Aorta (tissue), 5 donors: ENCODE measurements around the gene LAD1. TPM values are rescaled to one million over a fixed set of nuclear protein-coding genes. Genes with fewer than 3 reads are reported as not detected.

Experiments
- ATAC-seq: fragments of 200-7000 bp; cut with Tn5 transposase; one replicate; pipeline ENCODE4 v1.9.1; 2022; ENCODE audit warnings: moderate library complexity; ENCODE audit not compliant: low FRiP score
- DNase-seq, 2 donors: peaks; one replicate each; pipeline ENCODE4 v3.0.0-alpha.2; 2020
- H3K27ac ChIP-seq, 2 donors: one replicate each; pipeline ENCODE4 v1.5.1; 2013; ENCODE audit warnings: low read length in 2 of 2, mild to moderate bottlenecking in 2 of 2, moderate library complexity in 2 of 2, control low read depth in 1 of 2, inconsistent platforms in 1 of 2, low read depth in 1 of 2
- H3K27me3 ChIP-seq, 2 donors: one replicate each; pipeline ENCODE4 v1.6.1; 2013; ENCODE audit warnings: control low read depth in 1 of 2, low read length in 1 of 2, mild to moderate bottlenecking in 1 of 2, moderate library complexity in 1 of 2; ENCODE audit not compliant: insufficient read depth in 2 of 2, control insufficient read depth in 1 of 2
- H3K36me3 ChIP-seq, 2 donors: one replicate each; pipeline ENCODE4 v1.6.1; 2013; ENCODE audit warnings: control low read depth in 1 of 2, low read length in 1 of 2, mild to moderate bottlenecking in 1 of 2; ENCODE audit not compliant: insufficient read depth in 2 of 2, control insufficient read depth in 1 of 2
- H3K4me1 ChIP-seq, 2 donors: one replicate each; pipeline ENCODE4 v1.6.1; 2013; ENCODE audit warnings: low read length in 2 of 2, control low read depth in 1 of 2, mild to moderate bottlenecking in 1 of 2, moderate library complexity in 1 of 2; ENCODE audit not compliant: insufficient read depth in 2 of 2, control insufficient read depth in 1 of 2
- H3K4me3 ChIP-seq, 2 donors: one replicate each; pipeline ENCODE4 v1.5.1; 2013; ENCODE audit warnings: low read length in 2 of 2, control low read depth in 1 of 2, mild to moderate bottlenecking in 1 of 2
- H3K9me3 ChIP-seq: one replicate; pipeline ENCODE4 v1.6.1; 2013; ENCODE audit warnings: mild to moderate bottlenecking, low read length; ENCODE audit not compliant: control insufficient read depth
- WGBS, 2 donors: extraction: QIAGEN DNeasy Blood & Tissue Kit; methylation state at CpG; one replicate each; pipeline ENCODE4 v1.1.7; 2013; 5-methylcytosine and 5-hydroxymethylcytosine counted together
- intact Hi-C, 2 donors: fragments of 100-400 bp; cut with DNase I; formaldehyde crosslinking; loops; one replicate each; pipeline versions ENCODE4 v1.14.2 to v1.15.0; 2022
- polyA plus RNA-seq, 2 donors: library from polyadenylated mRNA; stranded (reverse); fragments of 200-250 nt; gene quantifications; one replicate each; pipeline ENCODE4 v1.2.3, GENCODE V29; 2013
- total RNA-seq, 2 donors: library from RNA; stranded (reverse); fragmentation: NEBNext Ultra II Directional; extraction: Animal tissue kit (Norgen Biotek cat#: 25700); gene quantifications; one replicate each; pipeline ENCODE4 v1.2.1, GENCODE V29; 2021
- donor health status: healthy with polysubstance abuse.
- donor health status: Bipolar disorder and iron deficiency.
- donor health status: DM: no; HTN: no; CAD: no.
- donor health status: DM: no; HTN: no; CAD: no.
- donor health status: DM: yes; HTN: yes; CAD: no.

LAD1 gene
- total and polyA plus RNA-seq, 4 donors, result 0.71 to 33.8 (median 0.82) TPM; not detected in 1

DNA sequence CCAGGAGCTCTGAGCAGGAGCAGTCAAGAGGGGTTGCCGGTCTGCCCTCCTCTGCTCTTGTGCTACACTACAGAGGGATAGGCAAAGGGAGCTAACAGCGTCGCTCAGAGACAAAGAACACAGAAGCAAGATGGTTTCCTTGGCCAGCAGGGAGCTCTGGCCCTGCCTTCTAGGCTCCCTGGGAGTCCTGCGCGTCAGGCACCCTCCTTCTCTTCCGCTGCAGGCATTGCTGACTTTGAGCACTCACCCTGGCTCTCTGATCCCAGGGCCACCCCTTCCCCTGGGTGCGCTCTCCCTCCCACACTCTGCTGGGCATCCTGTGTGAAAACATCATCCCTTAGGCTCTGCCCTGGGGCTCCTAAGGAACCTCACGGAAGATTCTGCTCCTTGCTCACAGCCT is 21.9 kb upstream of the LAD1 start:
- 38 to 42% methylated on average over 7 to 8 of the region's 8 CpGs for WGBS, 2 donors

DNA sequence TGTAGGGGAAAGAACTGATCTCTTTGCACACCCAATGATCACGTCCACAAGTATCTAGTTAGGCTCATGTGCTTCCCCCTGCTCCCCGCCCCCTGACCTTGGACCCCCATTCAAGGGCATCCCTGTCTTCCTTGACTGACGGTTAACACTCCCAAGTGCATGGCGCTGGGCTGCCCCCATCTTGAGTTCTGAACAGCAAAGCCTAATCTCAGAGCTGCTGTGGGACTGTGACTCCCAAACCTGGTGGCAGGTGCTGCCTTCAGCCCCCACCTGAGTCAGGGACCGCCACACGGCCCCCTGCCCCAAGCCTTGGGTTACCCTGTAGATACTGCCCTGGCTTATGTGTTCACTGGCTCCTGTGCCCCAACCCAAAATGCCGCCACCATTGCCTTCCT is 21.5 kb upstream of the LAD1 start:
- no peak for ATAC-seq
- 92 to 95% methylated on average over 7 of the region's 7 CpGs for WGBS, 2 donors

More for the DNA sequence above, 21.9 kb upstream of the LAD1 start:
- Histone ChIP-seq H3K9me3 (no peaks in the 10 kb centered on the region), H3K27me3 (no peaks in the 10 kb centered on the region), H3K4me3 (no peak overlapping the region), H3K4me1 (no peaks in the 10 kb centered on the region), H3K36me3 (no peaks in the 10 kb centered on the region), H3K27ac (no peak overlapping the region)
- intact Hi-C loops, result no loop called here
- DNase-seq (peak in 1 of 2 donors; percentile 57), ATAC-seq (no peak)

DNA sequence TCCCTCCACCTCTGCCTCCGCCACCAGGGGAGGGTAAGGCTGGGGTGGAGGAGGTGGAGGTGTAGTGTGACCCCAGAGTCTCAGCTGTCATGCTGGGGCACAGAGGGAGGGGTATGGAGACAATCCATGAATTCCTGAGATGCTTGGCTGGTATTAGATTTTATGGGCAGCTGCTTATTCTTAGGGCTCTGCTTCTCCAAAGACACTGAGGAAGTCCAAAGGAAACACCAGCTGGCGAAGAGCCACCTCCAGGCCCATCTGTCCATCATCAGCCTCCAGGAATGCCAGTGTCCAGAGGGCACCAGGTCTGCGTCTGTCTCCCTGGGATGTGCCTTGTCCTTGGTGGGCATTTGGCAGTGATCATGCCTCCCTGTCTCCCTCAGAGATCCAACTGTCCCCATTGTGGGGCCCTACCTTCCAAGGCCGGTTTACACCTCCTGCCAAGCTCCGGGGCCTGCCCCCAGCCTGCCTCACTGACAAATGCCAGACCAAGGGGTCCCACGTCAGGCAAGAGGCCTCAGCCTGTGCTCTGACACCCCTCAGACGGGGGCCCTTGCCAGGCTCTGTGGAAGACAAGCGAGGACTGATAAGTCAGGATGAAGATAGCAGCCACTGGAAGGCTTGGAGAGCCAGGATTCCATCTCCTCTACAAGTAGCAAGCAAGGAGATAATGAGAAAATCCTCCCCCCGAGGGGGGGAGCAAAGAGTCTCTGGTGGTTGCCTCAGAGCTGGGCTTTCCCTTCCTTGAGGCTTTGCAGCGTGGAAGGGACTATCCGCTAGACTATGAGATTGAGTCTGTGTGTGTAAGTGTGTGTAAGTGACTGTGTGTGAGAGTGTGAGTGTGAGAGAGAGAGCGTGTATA is 20.9 kb upstream of the LAD1 start:
- H3K36me3 ChIP-seq, result no peaks in the 10 kb centered on the region
- H3K9me3 ChIP-seq, result no peaks in the 10 kb centered on the region
- ATAC-seq, result no peak
- H3K4me1 ChIP-seq, result no peaks in the 10 kb centered on the region
- 78 to 79% methylated on average over 11 to 12 of the region's 12 CpGs for WGBS, 2 donors
- intact Hi-C loops, result no loop called here
- peak; percentile 26 to 35 for DNase-seq
- no peak overlapping the region for H3K4me3 ChIP-seq
- H3K27me3 ChIP-seq, result no peaks in the 10 kb centered on the region
- H3K27ac ChIP-seq, result no peak overlapping the region

More for the DNA sequence above, 21.5 kb upstream of the LAD1 start:
- H3K27me3 ChIP-seq, result no peaks in the 10 kb centered on the region
- no peaks in the 10 kb centered on the region for H3K36me3 ChIP-seq
- H3K9me3 ChIP-seq, result no peaks in the 10 kb centered on the region
- peak; percentile 34 to 61 for DNase-seq
- no peak overlapping the region for H3K4me3 ChIP-seq
- no peak overlapping the region for H3K27ac ChIP-seq
- intact Hi-C loops, result no loop called here
- H3K4me1 ChIP-seq, result no peaks in the 10 kb centered on the region

DNA sequence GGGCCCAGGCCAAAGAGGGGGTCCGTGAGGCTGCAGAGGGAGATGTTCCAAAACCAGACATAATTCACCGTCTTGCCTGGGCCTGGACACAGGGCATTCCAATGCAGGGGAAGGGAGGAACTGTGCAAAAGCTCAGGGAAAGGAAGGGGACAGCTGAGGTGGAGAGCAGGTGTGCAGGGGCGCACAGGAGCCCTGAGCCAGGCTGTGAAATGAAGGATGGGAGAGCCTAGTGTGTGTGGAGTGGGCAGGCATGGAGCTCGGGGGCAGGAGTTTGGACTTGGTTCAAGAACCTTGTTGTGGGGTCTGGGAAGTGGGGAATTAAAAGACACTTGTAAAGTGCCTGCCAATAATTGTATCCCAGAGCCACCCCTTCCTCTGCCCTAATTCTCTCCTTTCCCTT is 20.1 kb upstream of the LAD1 start:
- Histone ChIP-seq H3K27me3 (no peaks in the 10 kb centered on the region), H3K36me3 (no peaks in the 10 kb centered on the region), H3K4me1 (no peaks in the 10 kb centered on the region), H3K9me3 (no peaks in the 10 kb centered on the region), H3K27ac (no peak overlapping the region), H3K4me3 (no peak overlapping the region)
- intact Hi-C loops, result no loop called here
- 95 to 96% methylated on average over 4 of the region's 4 CpGs for WGBS, 2 donors
- ATAC-seq (no peak), DNase-seq (peak; percentile 30 to 32)

DNA sequence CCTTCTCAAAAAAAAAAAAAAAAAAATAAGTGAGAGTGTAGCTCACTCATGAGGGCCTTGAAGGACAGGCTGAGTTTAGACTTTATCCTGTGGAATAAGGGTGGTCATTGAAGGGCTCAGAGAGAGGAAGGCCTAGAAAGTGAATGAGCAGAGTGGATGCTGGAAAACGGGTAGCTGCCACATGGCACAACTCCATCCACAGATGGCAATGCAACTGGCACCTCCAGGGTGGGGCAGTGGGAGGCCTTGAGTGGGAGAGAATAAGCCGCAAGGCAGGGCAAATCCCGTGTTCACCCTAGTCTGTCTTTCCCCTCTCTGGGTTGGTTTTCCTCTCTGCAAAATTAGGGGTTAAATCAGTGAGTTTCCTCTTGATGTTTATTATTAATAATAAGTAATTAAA is 19.3 kb upstream of the LAD1 start:
- Histone ChIP-seq H3K9me3 (no peaks in the 10 kb centered on the region), H3K4me1 (no peaks in the 10 kb centered on the region), H3K4me3 (no peak overlapping the region), H3K27ac (no peak overlapping the region), H3K27me3 (no peaks in the 10 kb centered on the region), H3K36me3 (no peaks in the 10 kb centered on the region)
- no peak for ATAC-seq
- DNase-seq, result peak; percentile 21
- intact Hi-C loops, result no loop called here
- 95 to 98% methylated on average over 3 of the region's 3 CpGs for WGBS, 2 donors

DNA sequence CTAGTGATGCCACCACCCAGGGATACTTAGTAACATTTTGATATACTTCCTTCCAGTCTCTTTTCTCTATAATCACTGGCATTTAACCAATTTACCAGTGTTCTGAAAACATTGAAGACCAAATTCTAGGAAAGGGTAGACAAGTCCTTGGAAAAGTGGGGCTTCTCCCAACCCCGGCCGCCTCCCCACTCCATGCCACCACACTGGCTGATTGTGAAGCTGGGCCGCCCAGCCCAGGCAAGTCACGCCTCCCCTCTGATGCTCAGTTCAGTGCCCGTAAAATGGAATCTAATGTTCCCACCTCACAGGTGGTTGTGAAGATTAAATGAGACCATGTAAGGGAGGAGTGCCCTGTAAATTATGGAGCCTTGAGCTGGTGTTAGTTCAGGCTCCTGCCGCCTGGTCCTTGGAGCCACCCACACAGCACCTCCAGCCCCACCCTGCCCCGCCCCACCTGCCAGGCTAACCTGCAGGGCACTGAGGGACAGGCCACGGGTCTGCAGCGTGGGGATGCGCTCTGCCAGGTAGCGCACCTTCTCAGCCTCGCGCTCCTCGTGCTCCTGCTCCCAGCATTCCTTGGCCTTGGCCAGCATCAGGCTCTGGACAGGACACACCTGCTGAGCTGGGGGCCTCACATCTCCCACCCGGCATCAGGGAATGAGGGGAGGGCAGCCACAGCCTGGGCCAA is 15.1 kb upstream of the LAD1 start:
- intact Hi-C loops, result no loop called here
- DNase-seq, result peak in 1 of 2 donors; percentile 61
- Histone ChIP-seq H3K9me3 (no peaks in the 10 kb centered on the region), H3K27ac (no peak overlapping the region), H3K27me3 (no peaks in the 10 kb centered on the region), H3K36me3 (no peaks in the 10 kb centered on the region), H3K4me1 (no peaks in the 10 kb centered on the region), H3K4me3 (no peak overlapping the region)
- ATAC-seq, result no peak
- WGBS, 2 donors, result 90 to 97% methylated on average over 14 to 15 of the region's 15 CpGs

DNA sequence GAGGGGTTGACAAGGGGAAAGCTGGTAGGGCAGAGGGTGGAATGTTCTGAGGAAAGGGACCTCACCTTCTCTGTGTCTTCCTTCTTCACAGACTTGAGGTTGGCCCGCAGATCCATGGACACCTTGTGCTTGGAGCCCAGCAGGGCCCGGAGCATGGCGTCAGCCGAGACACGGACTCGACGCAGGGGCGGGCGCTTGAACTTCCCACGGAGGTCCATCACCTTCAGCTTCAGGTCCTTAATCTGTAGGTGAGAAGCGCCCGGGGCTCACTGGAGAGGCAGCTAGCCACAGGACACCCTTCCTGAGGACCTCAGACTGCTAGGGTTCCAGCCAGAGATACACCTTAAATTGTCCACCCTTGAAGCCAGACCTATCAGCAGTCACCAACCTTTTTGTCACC is 12.2 kb upstream of the LAD1 start:
- 97 to 98% methylated on average over 12 of the region's 12 CpGs for WGBS, 2 donors
- no peaks in the 10 kb centered on the region for H3K4me1 ChIP-seq
- no peak overlapping the region for H3K27ac ChIP-seq
- H3K9me3 ChIP-seq, result no peaks in the 10 kb centered on the region
- H3K36me3 ChIP-seq, result no peaks in the 10 kb centered on the region
- ATAC-seq, result no peak
- H3K4me3 ChIP-seq, result no peak overlapping the region
- intact Hi-C loops, result no loop called here
- no peaks in the 10 kb centered on the region for H3K27me3 ChIP-seq
- DNase-seq, result no peak

DNA sequence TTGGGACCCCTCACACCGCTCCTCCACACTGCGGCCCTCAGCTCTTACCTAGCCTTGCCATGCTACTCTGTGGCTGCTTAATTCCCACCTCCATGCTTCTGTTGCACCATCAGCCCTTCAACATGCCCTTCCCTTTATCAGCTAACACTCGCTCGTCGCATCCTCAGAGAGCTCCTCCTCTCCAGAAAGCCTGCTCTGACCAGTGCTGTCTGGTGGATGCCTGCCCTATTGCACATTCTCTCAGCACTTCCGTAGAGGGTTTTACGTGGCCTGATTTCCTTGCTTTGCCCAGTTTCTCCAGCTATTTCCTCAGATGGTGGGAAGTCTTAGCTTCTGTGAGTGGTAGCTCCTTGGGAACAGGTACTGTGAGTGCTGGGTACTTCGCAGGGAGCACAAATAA is 10.3 kb upstream of the LAD1 start:
- ATAC-seq, result no peak
- intact Hi-C loops, result loop anchor here in 1 of 2 donors (10.0 kb wide), 1 partner anchor 155 kb away; no protein-coding TSS in a partner anchor
- H3K27me3 ChIP-seq, result no peaks in the 10 kb centered on the region
- WGBS, 2 donors, result 81 to 87% methylated on average over 8 of the region's 8 CpGs
- H3K27ac ChIP-seq, result no peak overlapping the region
- no peaks in the 10 kb centered on the region for H3K36me3 ChIP-seq
- H3K4me1 ChIP-seq, result no peaks in the 10 kb centered on the region
- H3K9me3 ChIP-seq, result no peaks in the 10 kb centered on the region
- DNase-seq, result no peak
- no peak overlapping the region for H3K4me3 ChIP-seq

DNA sequence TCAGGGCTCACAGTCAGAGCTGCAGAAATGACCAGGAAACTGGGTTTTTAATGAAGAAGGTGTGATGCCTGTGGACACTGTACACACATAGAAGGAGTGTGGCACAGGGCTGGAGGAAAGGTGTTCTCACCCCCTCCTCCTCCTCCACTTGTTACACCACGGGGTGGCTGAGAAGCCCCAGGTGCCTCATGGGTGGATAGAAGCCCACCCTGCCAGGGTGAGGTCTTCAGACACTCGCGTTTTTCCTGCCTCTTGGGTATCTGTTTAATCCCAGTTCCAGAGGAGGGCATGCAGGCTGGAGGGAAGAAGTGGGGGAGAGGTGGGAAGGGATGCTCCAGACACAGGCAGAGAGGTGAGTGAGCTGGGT is 9.7 kb upstream of the LAD1 start:
- DNase-seq, result no peak
- no peak overlapping the region for H3K27ac ChIP-seq
- H3K36me3 ChIP-seq, result no peaks in the 10 kb centered on the region
- no peaks in the 10 kb centered on the region for H3K9me3 ChIP-seq
- no peaks in the 10 kb centered on the region for H3K4me1 ChIP-seq
- no peaks in the 10 kb centered on the region for H3K27me3 ChIP-seq
- intact Hi-C loops, result loop anchor here in 1 of 2 donors (10.0 kb wide), 1 partner anchor 154 kb away; no protein-coding TSS in a partner anchor
- no peak for ATAC-seq
- H3K4me3 ChIP-seq, result no peak overlapping the region
- 77 to 91% methylated on average over 3 of the region's 3 CpGs for WGBS, 2 donors
